PC-3 (cell line): ENCODE measurements around the gene KMT2C. TPM values are rescaled to one million over a fixed set of nuclear protein-coding genes. Genes with fewer than 3 reads are reported as not detected.
"Not testable (repeated sequence)": the region's sequence is repeated elsewhere in the genome, so short reads cannot be mapped to it uniquely, and the experiment has no call there.

Experiments
- ATAC-seq: fragments of 200-7000 bp; cut with Tn5 transposase; 2 replicates; pipeline ENCODE4 v1.9.1; 2020; ENCODE audit warnings: mild to moderate bottlenecking, moderate library complexity
- BruUV-seq: library from RNA; stranded (reverse); fragments of 400-500 nt; replicated peaks from 2 replicates; lab custom pipeline; 2021; lab: Mats Ljungman, UMichigan
- CTCF ChIA-PET: fragments of 300-600 bp; sonication (Branson Sonifier 250); formaldehyde crosslinking; loops from one replicate; lab custom pipeline; 2022; ENCODE audit warnings: antibody characterized with exemption; lab: Charles Lee
- POLR2A ChIA-PET: fragments of 300-600 bp; sonication (Branson Sonifier 250); formaldehyde crosslinking; loops from one replicate; lab custom pipeline; 2022; ENCODE audit warnings: antibody characterized with exemption; ENCODE audit not compliant: unreplicated experiment; lab: Charles Lee
- DNase-seq: peaks from one replicate; pipeline ENCODE4 v3.0.0-alpha.2; 2015
- H2AFZ ChIP-seq: fragments of 300-600 bp; sonication (generic); 2 replicates; pipeline ENCODE4 v1.6.0; 2016; ENCODE audit warnings: antibody characterized with exemption, low read length
- H3F3A ChIP-seq: fragments of 300-600 bp; sonication (generic); one replicate; pipeline ENCODE4 v1.6.0; 2017; ENCODE audit warnings: antibody characterized with exemption, low read length, control low read depth, mild to moderate bottlenecking; ENCODE audit not compliant: unreplicated experiment
- H3K27ac ChIP-seq: fragments of 300-600 bp; sonication (generic); 2 replicates; pipeline ENCODE4 v1.5.1; 2016; ENCODE audit warnings: mild to moderate bottlenecking, low read length
- H3K27me3 ChIP-seq: fragments of 300-600 bp; sonication (generic); 2 replicates; pipeline ENCODE4 v1.6.1; 2016; ENCODE audit warnings: low read length, mixed read lengths
- H3K36me3 ChIP-seq: fragments of 300-600 bp; sonication (generic); 2 replicates; pipeline ENCODE4 v1.6.1; 2016; ENCODE audit warnings: low read depth, mixed run types, low read length, mixed read lengths
- H3K4me1 ChIP-seq: fragments of 300-600 bp; sonication (generic); 2 replicates; pipeline ENCODE4 v1.5.1; 2016; ENCODE audit warnings: low read length; ENCODE audit not compliant: insufficient read depth
- H3K4me2 ChIP-seq: fragments of 300-600 bp; sonication (generic); 2 replicates; pipeline ENCODE4 v1.6.0; 2016; ENCODE audit warnings: low read length
- H3K4me3 ChIP-seq: fragments of 300-600 bp; sonication (generic); 2 replicates; pipeline ENCODE4 v1.5.1; 2016; ENCODE audit warnings: mild to moderate bottlenecking, low read length, mixed read lengths
- H3K79me2 ChIP-seq: fragments of 300-600 bp; sonication (generic); 2 replicates; pipeline ENCODE4 v1.6.1; 2017; ENCODE audit warnings: low read length, mixed read lengths
- H3K9ac ChIP-seq: fragments of 300-600 bp; sonication (generic); 2 replicates; pipeline ENCODE4 v1.6.0; 2016; ENCODE audit warnings: mild to moderate bottlenecking, low read length
- H3K9me2 ChIP-seq: fragments of 300-600 bp; sonication (generic); replicated peaks from 2 replicates; pipeline ENCODE4 v1.6.1; 2016; ENCODE audit warnings: mixed run types, low read length, mixed read lengths
- H3K9me3 ChIP-seq: fragments of 300-600 bp; sonication (generic); 2 replicates; pipeline ENCODE4 v1.6.1; 2016; ENCODE audit warnings: low read length, mixed read lengths
- H4K20me1 ChIP-seq: fragments of 300-600 bp; sonication (generic); 2 replicates; pipeline ENCODE4 v1.6.1; 2016; ENCODE audit warnings: low read length, mixed read lengths
- EZH2 ChIP-seq: fragments of 300-600 bp; sonication (generic); IDR thresholded peaks from one replicate; pipeline ENCODE4 v1.6.1; 2017; ENCODE audit warnings: antibody characterized with exemption, mild to moderate bottlenecking, low read length; ENCODE audit not compliant: unreplicated experiment
- EZH2phosphoT487 ChIP-seq: fragments of 300-600 bp; sonication (generic); IDR thresholded peaks from 2 replicates; pipeline ENCODE4 v1.6.1; 2018; ENCODE audit warnings: mild to moderate bottlenecking, antibody characterized with exemption, low read length, borderline replicate concordance
- intact Hi-C: fragments of 100-400 bp; cut with micrococcal nuclease; formaldehyde crosslinking; loops from 2 replicates; pipeline ENCODE4 v1.9.0; 2023
- total RNA-seq: library from RNA; depleted of rRNA; stranded (reverse); fragments of >200 nt; gene quantifications from 2 replicates; pipeline ENCODE4 v1.2.3, GENCODE V29; 2014
- TF ChIP-seq, protein P1 (sequence below): fragments of 300-600 bp; sonication (generic); conservative IDR thresholded peaks from 2 replicates; pipeline ENCODE4 v1.5.1; 2017; ENCODE audit warnings: antibody characterized with exemption, low read depth, mild to moderate bottlenecking, low read length

The KMT2C gene
- total RNA-seq, 1 experiment from 2014 or later, result 15.3 TPM

GRCh38 chr7:152394214-152394613 is 41.6 kb downstream of the KMT2C start:
- POLR2A ChIA-PET, H3K27ac ChIP-seq, H3F3A ChIP-seq, H3K36me3 ChIP-seq, H3K4me1 ChIP-seq, H3K27me3 ChIP-seq, BruUV-seq, H3K4me3 ChIP-seq, H3K9me2 ChIP-seq, H3K9me3 ChIP-seq, H3K9ac ChIP-seq, H2AFZ ChIP-seq, CTCF ChIA-PET, intact Hi-C loops, H3K4me2 ChIP-seq: not testable (repeated sequence)
- Histone ChIP-seq H3K79me2 (peaks cover 91% of the 10 kb centered on the region), H4K20me1 (peaks cover 25% of the 10 kb centered on the region)
- TF ChIP-seq, protein P1, sequence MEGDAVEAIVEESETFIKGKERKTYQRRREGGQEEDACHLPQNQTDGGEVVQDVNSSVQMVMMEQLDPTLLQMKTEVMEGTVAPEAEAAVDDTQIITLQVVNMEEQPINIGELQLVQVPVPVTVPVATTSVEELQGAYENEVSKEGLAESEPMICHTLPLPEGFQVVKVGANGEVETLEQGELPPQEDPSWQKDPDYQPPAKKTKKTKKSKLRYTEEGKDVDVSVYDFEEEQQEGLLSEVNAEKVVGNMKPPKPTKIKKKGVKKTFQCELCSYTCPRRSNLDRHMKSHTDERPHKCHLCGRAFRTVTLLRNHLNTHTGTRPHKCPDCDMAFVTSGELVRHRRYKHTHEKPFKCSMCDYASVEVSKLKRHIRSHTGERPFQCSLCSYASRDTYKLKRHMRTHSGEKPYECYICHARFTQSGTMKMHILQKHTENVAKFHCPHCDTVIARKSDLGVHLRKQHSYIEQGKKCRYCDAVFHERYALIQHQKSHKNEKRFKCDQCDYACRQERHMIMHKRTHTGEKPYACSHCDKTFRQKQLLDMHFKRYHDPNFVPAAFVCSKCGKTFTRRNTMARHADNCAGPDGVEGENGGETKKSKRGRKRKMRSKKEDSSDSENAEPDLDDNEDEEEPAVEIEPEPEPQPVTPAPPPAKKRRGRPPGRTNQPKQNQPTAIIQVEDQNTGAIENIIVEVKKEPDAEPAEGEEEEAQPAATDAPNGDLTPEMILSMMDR, result peak; percentile 40; the same call in 1 of the 2 replicates
- ATAC-seq (peak; percentile 70), DNase-seq (peak; percentile 37)

DNA sequence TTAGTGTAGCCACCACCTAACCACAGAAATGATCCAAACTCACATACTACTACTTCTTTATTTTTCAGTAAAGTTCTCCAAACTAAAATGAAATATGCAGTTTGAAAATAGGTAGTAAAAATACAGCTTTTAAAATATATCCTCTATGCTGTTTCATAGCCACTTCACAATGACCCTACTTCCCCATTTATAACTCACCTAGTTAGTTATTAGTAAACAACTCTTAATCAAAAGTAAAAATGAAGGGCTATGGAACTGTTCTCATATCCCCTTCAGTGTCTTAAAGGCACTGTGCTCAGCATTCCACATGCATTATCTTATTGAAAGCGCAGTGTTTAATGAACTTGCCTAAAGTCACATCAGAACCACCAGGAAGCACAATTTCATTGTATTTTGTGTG is 43.5 kb downstream of the KMT2C start:
- POLR2A ChIA-PET, result no interaction called here
- TF ChIP-seq, protein P1, result no peak
- TF ChIP-seq EZH2phosphoT487 (no peak), EZH2 (no peak)

GRCh38 chr7:152386136-152386764 is 49.6 kb downstream of the KMT2C start:
- H3F3A ChIP-seq, H3K4me2 ChIP-seq, H3K4me3 ChIP-seq, DNase-seq, H3K4me1 ChIP-seq, H3K27ac ChIP-seq, H3K9me2 ChIP-seq, H3K36me3 ChIP-seq, H2AFZ ChIP-seq, H3K9me3 ChIP-seq, POLR2A ChIA-PET, CTCF ChIA-PET, H3K9ac ChIP-seq, H3K27me3 ChIP-seq, H4K20me1 ChIP-seq, intact Hi-C loops, BruUV-seq: not testable (repeated sequence)
- peaks cover 65% of the 10 kb centered on the region for H3K79me2 ChIP-seq
- peak; percentile 51 for ATAC-seq

More for the DNA sequence above, 43.5 kb downstream of the KMT2C start:
- no peaks in the 10 kb centered on the region for H3F3A ChIP-seq
- H3K4me2 ChIP-seq, result no peak overlapping the region
- BruUV-seq, result no TSS peak
- no peaks in the 10 kb centered on the region for H3K4me1 ChIP-seq
- no peaks in the 10 kb centered on the region for H3K9me2 ChIP-seq
- intact Hi-C loops, result no loop called here
- no peak for DNase-seq
- no peak overlapping the region for H2AFZ ChIP-seq
- peaks cover 81% of the 10 kb centered on the region for H3K79me2 ChIP-seq
- H3K36me3 ChIP-seq, result no peaks in the 10 kb centered on the region
- H3K27me3 ChIP-seq, result no peaks in the 10 kb centered on the region
- no peak overlapping the region for H3K4me3 ChIP-seq
- no peak overlapping the region for H3K9ac ChIP-seq
- peaks cover 18% of the 10 kb centered on the region for H4K20me1 ChIP-seq
- no peaks in the 10 kb centered on the region for H3K9me3 ChIP-seq
- H3K27ac ChIP-seq, result no peak overlapping the region
- CTCF ChIA-PET, result interaction anchor here (0.7 kb wide), 1 partner anchor 150 kb away, joined by 3 read pairs; no protein-coding TSS in a partner anchor
- no peak for ATAC-seq

- H3K27ac ChIP-seq, H3K4me3 ChIP-seq, H3K9me3 ChIP-seq, H3K9ac ChIP-seq, H3K9me2 ChIP-seq, BruUV-seq, H3K36me3 ChIP-seq, H3K27me3 ChIP-seq, intact Hi-C loops, H2AFZ ChIP-seq, CTCF ChIA-PET, H4K20me1 ChIP-seq, POLR2A ChIA-PET, H3K4me1 ChIP-seq, H3F3A ChIP-seq, DNase-seq, H3K4me2 ChIP-seq: not testable (repeated sequence)
- peak; percentile 22; the same call in 1 of the 2 replicates for ATAC-seq
- peaks cover 65% of the 10 kb centered on the region for H3K79me2 ChIP-seq
Measured at GRCh38 chr7:152384235-152385200, 51.3 kb downstream of the KMT2C start.
